Measurements from ENCODE around the gene CLCA2.

The CLCA2 gene

DNA sequence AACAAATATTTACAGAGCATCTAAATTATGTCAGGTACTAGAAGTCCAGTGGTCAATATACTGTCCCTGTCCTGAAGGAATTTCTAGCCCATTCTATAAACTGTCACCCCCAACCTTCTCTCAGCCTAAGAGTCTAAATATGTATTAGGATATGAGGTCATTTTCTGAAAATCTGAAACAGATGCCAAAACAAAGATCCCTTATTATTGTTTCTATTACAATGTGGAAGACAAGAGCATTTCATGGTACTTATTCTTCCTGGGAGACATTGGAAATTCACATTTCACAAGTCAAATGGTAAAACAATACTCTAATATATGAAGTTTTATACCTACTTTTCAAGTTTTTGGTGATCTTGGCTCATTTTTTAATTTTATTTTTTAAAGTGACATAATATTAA lies 47.3 kb downstream of the CLCA2 start:
- Histone ChIP-seq H3K36me3 (no peaks in the 10 kb centered on the region), H3K4me3 (no peak overlapping the region; a peak in 1 of 20 replicates), H3K9me3 (replicated peaks in 1 of 11) (no peaks in the 10 kb centered on the region), H3K27ac (peak overlapping the region in 2 of 11 experiments; percentile 32 to 33; a peak in 2 of 22 replicates), H4K20me1 (no peaks in the 10 kb centered on the region), H3K4me1 (peaks cover 0 to 70% (median 7%) of the 10 kb centered on the region in 10 experiments; a peak in 13 of 20 replicates), H3K27me3 (no peaks in the 10 kb centered on the region), H3K4me2 (peak overlapping the region in 3 of 11 experiments; percentile 62 to 85 (median 79); a peak in 6 of 22 replicates), H3K9ac (no peak overlapping the region)
- TF ChIP-seq Cebpa-rat (IDR thresholded peaks at IDR 0.05): no peak

DNA sequence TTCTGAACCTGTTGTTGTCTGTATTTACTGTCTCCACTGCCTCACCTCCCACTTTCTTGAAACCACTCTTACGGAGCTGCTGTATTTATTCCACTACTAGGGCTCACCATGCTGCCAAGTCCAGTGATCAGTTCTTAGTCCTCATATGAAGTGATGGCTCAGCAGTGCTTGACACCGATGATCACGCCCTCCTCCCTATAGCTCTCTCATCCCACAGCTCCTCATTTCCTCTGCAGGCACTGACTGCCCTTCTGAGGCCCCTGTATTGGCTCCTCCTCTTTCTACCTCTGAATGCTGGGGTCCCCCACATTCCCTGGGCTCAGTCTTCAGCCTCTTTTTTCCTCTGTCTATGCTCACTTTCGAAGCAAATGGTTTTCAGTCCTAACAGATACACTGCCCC lies 48.2 kb downstream of the CLCA2 start:
- peak overlapping the region in 2 of 11 experiments; percentile 17 to 32; a peak in 3 of 22 replicates for H3K27ac ChIP-seq
- H3K27me3 ChIP-seq: no peaks in the 10 kb centered on the region
- no peaks in the 10 kb centered on the region for H4K20me1 ChIP-seq
- H3K9ac ChIP-seq: peak overlapping the region in 2 of 11 experiments; percentile 42 to 43; a peak in 2 of 22 replicates
- no peak for TF ChIP-seq Cebpa-rat (IDR thresholded peaks at IDR 0.05)
- peak overlapping the region in 3 of 11 experiments; percentile 62 to 85 (median 79); a peak in 6 of 22 replicates for H3K4me2 ChIP-seq
- H3K9me3 ChIP-seq (replicated peaks in 1 of 11): no peaks in the 10 kb centered on the region
- no peak overlapping the region for H3K4me3 ChIP-seq
- H3K4me1 ChIP-seq: peaks cover 0 to 61% (median under 1%) of the 10 kb centered on the region in 10 experiments; a peak in 10 of 20 replicates
- H3K36me3 ChIP-seq: no peaks in the 10 kb centered on the region

DNA sequence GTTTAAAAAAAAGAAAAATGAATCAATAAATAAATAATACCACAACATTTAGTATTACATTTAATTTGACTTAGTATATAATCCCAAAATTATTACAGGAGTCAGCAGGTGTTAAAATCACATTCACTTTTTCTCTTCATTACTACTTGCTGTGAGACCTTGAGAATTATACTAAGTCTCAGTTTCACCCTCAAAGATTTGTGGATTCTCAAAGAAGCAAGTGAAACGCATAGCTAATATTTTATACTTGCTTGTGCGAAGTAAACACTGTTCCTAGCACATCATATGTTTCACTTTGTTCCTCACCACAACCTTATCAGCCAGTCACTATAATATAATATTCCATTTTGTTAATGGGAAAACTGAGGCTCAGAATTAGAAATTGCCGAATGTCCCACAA lies 48.8 kb downstream of the CLCA2 start:
- no peak overlapping the region for H3K27ac ChIP-seq
- H3K4me2 ChIP-seq: peak overlapping the region in 2 of 11 experiments; percentile 18 to 62; a peak in 3 of 22 replicates
- TF ChIP-seq Cebpa-rat (IDR thresholded peaks at IDR 0.05): no peak
- no peaks in the 10 kb centered on the region for H3K9me3 ChIP-seq (replicated peaks in 1 of 11)
- no peak overlapping the region for H3K9ac ChIP-seq
- H4K20me1 ChIP-seq: no peaks in the 10 kb centered on the region
- no peak overlapping the region for H3K4me3 ChIP-seq
- H3K36me3 ChIP-seq: no peaks in the 10 kb centered on the region
- H3K27me3 ChIP-seq: no peaks in the 10 kb centered on the region
- peaks cover 0 to 59% (median 0%) of the 10 kb centered on the region in 10 experiments; a peak in 6 of 20 replicates for H3K4me1 ChIP-seq

DNA sequence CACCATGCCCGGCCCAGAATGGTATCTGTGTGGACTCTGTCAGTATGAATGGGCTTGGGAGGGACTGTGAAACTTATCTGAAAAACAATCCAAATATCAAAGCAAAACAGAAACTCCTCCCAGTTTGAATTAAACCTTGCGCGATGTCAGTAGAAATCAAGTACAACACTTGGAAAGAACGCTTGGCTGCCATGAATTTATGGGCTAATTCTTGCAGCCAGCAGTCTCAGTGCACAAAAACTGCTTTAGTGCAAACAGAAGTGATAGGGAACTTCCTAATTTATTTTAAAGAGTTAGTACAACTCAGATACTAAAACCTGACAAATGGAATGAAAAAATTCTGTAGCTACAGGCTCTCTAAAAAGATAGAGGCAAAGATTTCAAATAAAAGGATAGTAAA lies 53.3 kb downstream of the CLCA2 start:
- TF ChIP-seq Cebpa-rat (IDR thresholded peaks at IDR 0.05): no peak
- Histone ChIP-seq H3K27ac (no peak overlapping the region), H3K4me2 (no peak overlapping the region), H3K4me1 (peaks cover 0 to 15% (median 0%) of the 10 kb centered on the region in 10 experiments; a peak in 6 of 20 replicates), H4K20me1 (no peaks in the 10 kb centered on the region), H3K9ac (no peak overlapping the region), H3K27me3 (no peaks in the 10 kb centered on the region), H3K9me3 (replicated peaks in 1 of 11) (no peaks in the 10 kb centered on the region), H3K4me3 (no peak overlapping the region), H3K36me3 (no peaks in the 10 kb centered on the region)

DNA sequence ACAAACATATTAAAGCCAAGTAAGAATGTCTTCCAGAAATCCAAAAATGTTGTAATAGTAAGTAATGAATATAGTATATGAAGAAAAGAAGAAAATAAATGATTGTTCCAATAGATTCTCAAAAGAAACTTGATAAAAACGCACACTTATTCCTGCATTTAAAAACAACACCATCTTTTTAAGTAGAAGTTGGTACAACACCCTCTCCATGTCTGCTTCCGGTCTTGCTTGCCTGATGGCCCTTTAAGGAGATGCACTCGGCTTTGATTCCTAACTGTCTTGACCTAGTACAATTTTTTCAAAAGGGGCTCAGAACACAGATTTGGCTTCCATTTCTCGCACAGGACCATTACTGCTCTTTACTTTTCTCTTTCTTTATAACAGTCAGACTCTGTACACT lies 53.7 kb downstream of the CLCA2 start:
- Histone ChIP-seq H3K27ac (no peak overlapping the region), H3K9ac (no peak overlapping the region), H3K4me3 (no peak overlapping the region), H4K20me1 (no peaks in the 10 kb centered on the region), H3K4me2 (no peak overlapping the region), H3K9me3 (replicated peaks in 1 of 11) (no peaks in the 10 kb centered on the region), H3K36me3 (no peaks in the 10 kb centered on the region), H3K4me1 (peaks cover 0 to 11% (median 0%) of the 10 kb centered on the region in 10 experiments; a peak in 4 of 20 replicates), H3K27me3 (no peaks in the 10 kb centered on the region)
- TF ChIP-seq Cebpa-rat (IDR thresholded peaks at IDR 0.05): no peak

DNA sequence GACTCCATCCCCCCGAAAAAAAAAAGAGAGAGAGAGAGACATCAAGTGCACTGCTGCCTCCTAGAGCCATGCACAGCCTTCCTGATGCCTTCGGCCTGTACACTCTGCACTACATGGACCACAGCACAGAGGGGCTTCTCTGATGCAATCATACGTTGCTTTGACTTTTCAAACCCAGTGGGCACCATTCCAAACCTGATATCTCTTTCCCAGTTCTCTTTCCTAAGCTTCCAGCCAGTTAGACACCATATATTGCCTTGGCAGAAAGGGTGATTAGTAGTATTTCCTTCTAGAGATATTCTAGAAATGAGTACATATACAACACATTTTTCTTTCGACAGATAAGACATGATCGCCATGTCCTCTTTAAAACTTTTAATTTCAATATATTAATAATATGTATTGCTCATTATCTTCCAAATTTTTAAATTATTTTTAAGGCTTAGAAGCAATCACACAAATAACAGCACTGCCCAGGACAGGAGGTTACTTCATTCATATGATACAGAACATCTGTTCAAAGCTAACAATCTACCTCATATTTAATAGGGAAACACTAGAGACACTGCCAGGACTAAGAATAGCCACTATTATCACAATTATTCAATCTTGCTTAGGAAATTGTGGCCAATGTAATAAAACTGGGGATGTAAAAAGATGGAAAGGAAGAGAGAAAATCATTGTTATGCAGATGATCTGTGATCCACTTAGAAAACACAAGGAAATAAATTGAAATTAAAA lies 54.6 kb downstream of the CLCA2 start:
- no peak for TF ChIP-seq Cebpa-rat (IDR thresholded peaks at IDR 0.05)
- H3K4me2 ChIP-seq: no peak overlapping the region
- peaks cover 0 to 3% (median 0%) of the 10 kb centered on the region in 10 experiments; a peak in 4 of 20 replicates for H3K4me1 ChIP-seq
- H3K36me3 ChIP-seq: no peaks in the 10 kb centered on the region
- no peak overlapping the region for H3K27ac ChIP-seq
- no peaks in the 10 kb centered on the region for H4K20me1 ChIP-seq
- no peak overlapping the region for H3K4me3 ChIP-seq
- H3K9ac ChIP-seq: no peak overlapping the region
- no peaks in the 10 kb centered on the region for H3K9me3 ChIP-seq (replicated peaks in 1 of 11)
- H3K27me3 ChIP-seq: no peaks in the 10 kb centered on the region

DNA sequence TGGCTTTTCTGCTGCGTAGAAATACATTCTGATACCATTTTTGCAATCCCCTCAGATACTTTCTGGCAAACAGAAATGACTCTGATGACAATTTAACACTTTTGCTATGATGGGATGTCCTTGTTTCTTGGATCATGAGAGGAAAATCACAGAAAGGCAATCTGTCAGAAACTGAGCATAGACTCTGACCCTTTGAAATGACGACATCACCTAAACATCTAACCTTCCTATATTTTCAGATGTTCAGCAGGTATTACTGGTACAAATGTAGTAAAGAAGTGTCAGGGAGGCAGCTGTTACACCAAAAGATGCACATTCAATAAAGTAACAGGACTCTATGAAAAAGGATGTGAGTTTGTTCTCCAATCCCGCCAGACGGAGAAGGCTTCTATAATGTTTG lies 58.0 kb downstream of the CLCA2 start:
- no peak for TF ChIP-seq Cebpa-rat (IDR thresholded peaks at IDR 0.05)
- H3K9ac ChIP-seq: no peak overlapping the region
- H3K4me2 ChIP-seq: no peak overlapping the region
- H3K4me1 ChIP-seq: peaks cover 0 to 6% (median 2%) of the 10 kb centered on the region in 10 experiments; a peak in 5 of 20 replicates
- H3K27ac ChIP-seq: no peak overlapping the region
- H3K9me3 ChIP-seq (replicated peaks in 1 of 11): no peaks in the 10 kb centered on the region
- H4K20me1 ChIP-seq: no peaks in the 10 kb centered on the region
- H3K4me3 ChIP-seq: no peak overlapping the region
- H3K36me3 ChIP-seq: no peaks in the 10 kb centered on the region
- no peaks in the 10 kb centered on the region for H3K27me3 ChIP-seq

DNA sequence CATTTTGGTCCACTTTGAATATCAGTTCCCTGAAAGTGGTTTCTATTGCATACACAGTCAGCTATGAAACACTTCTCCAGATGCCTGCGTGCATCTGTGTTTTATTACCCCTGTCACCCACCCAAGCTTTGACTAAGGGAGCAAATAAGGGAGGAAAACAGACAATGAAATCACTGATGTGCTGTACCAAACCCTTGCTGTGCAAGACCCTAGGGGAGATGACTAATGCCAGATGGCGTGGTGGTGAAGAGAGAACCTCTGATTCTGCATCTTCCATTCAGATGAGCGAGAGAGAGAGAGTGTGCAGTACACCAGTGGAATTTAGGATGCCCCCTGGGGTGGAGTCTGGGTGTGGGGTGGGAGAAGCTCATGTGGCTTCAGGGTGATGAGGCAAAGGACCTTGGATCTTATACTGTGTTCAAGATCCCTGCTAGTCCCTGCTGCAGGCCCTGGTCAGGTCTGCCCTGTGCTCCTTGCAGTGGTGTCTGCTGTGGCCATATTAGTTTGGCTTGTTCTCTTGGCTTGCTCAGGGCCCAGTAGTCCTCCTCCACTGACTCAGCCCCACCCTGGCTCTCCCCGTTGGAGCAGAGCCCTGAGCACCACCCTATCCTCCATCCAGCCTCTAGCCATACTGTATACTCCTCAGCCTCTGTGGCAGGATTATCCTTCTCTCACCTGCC lies 63.3 kb downstream of the CLCA2 start:
- H3K27ac ChIP-seq: no peak overlapping the region
- H3K9ac ChIP-seq: no peak overlapping the region
- no peaks in the 10 kb centered on the region for H3K27me3 ChIP-seq
- H3K36me3 ChIP-seq: no peaks in the 10 kb centered on the region
- no peaks in the 10 kb centered on the region for H4K20me1 ChIP-seq
- TF ChIP-seq Cebpa-rat (IDR thresholded peaks at IDR 0.05): no peak
- peak overlapping the region in 2 of 11 experiments; percentile 15 to 20; a peak in 2 of 22 replicates for H3K4me2 ChIP-seq
- no peak overlapping the region for H3K4me3 ChIP-seq
- H3K9me3 ChIP-seq (replicated peaks in 1 of 11): no peaks in the 10 kb centered on the region
- H3K4me1 ChIP-seq: peaks cover 0 to 10% (median 6%) of the 10 kb centered on the region in 10 experiments; a peak in 7 of 20 replicates

DNA sequence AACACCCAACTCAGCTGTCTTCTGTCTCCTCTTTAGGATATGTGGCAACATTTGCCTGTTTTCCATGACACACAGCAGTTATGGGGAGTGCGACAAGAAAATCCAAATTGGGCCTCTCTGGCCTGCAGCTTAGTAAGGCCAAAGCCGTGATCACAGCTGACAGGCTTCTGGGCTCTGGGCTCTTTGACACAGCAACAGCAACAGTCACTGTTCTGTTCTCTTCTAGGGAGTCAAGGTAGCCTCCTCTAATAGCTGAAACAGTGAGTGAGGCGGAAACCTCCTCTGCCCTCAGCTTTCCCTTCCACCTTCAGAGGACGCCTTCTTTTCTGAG lies 63.8 kb downstream of the CLCA2 start:
- peaks cover 0 to 10% (median 6%) of the 10 kb centered on the region in 10 experiments; a peak in 7 of 20 replicates for H3K4me1 ChIP-seq
- H3K27ac ChIP-seq: no peak overlapping the region
- H3K4me2 ChIP-seq: no peak overlapping the region
- no peak overlapping the region for H3K4me3 ChIP-seq
- no peaks in the 10 kb centered on the region for H3K27me3 ChIP-seq
- H3K9me3 ChIP-seq (replicated peaks in 1 of 11): no peaks in the 10 kb centered on the region
- H3K36me3 ChIP-seq: no peaks in the 10 kb centered on the region
- TF ChIP-seq Cebpa-rat (IDR thresholded peaks at IDR 0.05): no peak
- H4K20me1 ChIP-seq: no peaks in the 10 kb centered on the region
- H3K9ac ChIP-seq: no peak overlapping the region

Measured in BLaER1 treated with 17β-estradiol and CSF1 and Interleukin-3, amounts not matched to agents 10 nM and 100 nM (cell line).